ENCODE measurements around the gene TSC2. TPM values are rescaled to one million over a fixed set of nuclear protein-coding genes. Genes with fewer than 3 reads are reported as not detected.

The TSC2 gene
- total RNA-seq, 2 experiments from 2014 or later = 101 to 115 TPM

DNA sequence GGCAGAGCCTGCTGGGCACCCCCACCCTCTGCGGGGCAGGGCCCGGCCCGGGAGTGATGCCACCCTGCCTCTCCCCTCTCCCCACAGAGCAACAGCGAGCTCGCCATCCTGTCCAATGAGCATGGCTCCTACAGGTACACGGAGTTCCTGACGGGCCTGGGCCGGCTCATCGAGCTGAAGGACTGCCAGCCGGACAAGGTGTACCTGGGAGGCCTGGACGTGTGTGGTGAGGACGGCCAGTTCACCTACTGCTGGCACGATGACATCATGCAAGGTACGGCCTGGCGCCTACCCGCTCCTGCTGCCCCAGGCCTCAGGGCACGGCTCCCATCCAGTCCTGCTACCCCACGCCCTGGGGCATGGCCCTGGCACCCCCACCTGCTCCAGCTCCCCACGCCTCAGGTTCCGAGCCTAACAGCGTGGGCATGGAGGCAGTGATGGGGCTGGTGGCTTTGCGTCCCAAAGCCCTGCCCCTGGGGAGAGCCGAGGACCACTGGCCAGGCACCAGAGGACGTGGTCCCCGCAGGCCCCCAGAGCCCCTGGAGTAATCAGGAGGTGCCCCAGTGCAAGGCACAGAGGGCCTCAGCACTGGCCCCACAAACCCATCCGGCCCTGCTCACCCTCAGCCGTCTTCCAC, 38.4 kb downstream of the TSC2 start:
- H3K4me3 Mint-ChIP-seq = no peak overlapping the region
- no peaks in the 10 kb centered on the region for H3K4me1 Mint-ChIP-seq
- peaks cover 4% of the 10 kb centered on the region for H3K36me3 Mint-ChIP-seq
- no peaks in the 10 kb centered on the region for H3K27me3 Mint-ChIP-seq
- H3K9me3 Mint-ChIP-seq (ENCODE audit: low read depth) = no peaks in the 10 kb centered on the region
- ATAC-seq = no peak
- H3K27ac Mint-ChIP-seq = no peak overlapping the region
- CTCF ChIA-PET = no interaction called here
- no peak for DNase-seq

DNA sequence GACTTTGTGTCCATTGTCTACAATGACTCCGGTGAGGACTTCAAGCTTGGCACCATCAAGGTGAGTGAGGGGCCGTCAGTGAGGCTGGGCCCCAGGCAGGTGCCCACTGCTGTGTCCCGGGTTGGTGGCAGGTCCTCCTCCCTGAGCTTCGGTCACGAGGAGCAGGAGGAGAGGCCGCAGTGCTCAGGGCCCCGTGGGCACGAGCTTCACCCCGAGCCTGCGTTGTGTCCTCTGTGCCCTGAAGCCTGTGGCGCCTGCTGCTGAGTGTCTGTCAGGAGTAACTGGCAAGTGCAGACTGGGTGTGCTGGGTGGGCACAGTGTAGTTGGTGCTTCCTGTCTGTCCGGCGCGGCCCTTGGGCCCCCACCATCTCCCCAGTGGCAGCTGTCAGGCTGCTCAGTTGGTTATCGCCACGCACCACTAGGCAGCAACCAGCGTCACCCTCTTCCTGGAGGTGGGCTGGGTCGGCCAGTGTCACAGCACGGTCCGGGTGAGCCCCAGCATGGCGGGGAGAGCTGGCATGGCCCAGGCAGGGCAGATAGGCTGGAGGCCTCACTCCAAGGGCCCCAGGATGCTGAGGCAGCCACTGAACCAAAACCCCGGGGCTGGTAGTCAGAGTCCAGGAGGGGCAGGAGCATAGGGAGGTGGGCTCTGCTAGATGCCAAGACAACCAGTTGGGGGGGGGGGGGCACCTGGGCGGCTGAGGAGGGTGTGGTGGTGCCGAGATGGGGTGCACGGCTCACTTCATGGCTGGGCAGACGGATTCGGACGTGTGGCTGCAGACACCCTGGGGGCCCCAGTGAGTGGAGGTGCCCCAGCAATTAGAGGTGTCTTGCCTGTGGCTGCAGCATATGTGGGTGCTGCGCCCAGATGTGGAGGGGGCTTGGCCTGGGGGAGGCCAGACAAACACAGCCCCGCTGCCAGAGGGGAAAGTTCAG, 39.3 kb downstream of the TSC2 start:
- no peak overlapping the region for H3K27ac Mint-ChIP-seq
- no peaks in the 10 kb centered on the region for H3K9me3 Mint-ChIP-seq (ENCODE audit: low read depth)
- no peaks in the 10 kb centered on the region for H3K27me3 Mint-ChIP-seq
- CTCF ChIA-PET = no interaction called here
- no peaks in the 10 kb centered on the region for H3K4me1 Mint-ChIP-seq
- DNase-seq = no peak
- no peak for ATAC-seq
- peaks cover 4% of the 10 kb centered on the region for H3K36me3 Mint-ChIP-seq
- H3K4me3 Mint-ChIP-seq = no peak overlapping the region

DNA sequence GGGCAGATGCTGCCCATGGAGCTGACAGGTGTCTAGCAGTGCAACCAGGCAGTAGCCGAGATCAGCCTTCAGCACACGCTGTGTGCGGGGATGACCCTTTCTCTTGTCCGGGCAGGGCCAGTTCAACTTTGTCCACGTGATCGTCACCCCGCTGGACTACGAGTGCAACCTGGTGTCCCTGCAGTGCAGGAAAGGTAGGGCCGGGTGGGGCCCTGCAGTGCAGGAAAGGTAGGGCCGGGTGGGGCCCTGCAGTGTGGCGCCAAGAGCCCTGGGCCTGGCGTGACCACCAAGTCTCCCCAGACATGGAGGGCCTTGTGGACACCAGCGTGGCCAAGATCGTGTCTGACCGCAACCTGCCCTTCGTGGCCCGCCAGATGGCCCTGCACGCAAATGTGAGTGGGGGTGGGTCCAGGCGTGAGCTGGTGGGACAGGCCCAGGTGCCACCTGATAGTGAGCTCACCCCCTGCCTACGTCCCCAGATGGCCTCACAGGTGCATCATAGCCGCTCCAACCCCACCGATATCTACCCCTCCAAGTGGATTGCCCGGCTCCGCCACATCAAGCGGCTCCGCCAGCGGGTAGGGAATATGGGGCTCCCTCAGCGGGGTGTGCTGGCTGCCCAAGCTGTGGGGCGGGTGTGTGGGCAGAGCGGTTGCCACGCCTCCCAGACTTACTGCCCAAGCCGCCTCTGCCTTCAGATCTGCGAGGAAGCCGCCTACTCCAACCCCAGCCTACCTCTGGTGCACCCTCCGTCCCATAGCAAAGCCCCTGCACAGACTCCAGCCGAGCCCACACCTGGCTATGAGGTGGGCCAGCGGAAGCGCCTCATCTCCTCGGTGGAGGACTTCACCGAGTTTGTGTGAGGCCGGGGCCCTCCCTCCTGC, 40.2 kb downstream of the TSC2 start:
- CTCF ChIA-PET = no interaction called here
- Mint-ChIP-seq H3K9me3 (ENCODE audit: low read depth) (no peaks in the 10 kb centered on the region), H3K36me3 (peaks cover 4% of the 10 kb centered on the region), H3K4me3 (no peak overlapping the region), H3K27me3 (no peaks in the 10 kb centered on the region), H3K27ac (no peak overlapping the region), H3K4me1 (no peaks in the 10 kb centered on the region)
- ATAC-seq (no peak), DNase-seq (no peak)

DNA sequence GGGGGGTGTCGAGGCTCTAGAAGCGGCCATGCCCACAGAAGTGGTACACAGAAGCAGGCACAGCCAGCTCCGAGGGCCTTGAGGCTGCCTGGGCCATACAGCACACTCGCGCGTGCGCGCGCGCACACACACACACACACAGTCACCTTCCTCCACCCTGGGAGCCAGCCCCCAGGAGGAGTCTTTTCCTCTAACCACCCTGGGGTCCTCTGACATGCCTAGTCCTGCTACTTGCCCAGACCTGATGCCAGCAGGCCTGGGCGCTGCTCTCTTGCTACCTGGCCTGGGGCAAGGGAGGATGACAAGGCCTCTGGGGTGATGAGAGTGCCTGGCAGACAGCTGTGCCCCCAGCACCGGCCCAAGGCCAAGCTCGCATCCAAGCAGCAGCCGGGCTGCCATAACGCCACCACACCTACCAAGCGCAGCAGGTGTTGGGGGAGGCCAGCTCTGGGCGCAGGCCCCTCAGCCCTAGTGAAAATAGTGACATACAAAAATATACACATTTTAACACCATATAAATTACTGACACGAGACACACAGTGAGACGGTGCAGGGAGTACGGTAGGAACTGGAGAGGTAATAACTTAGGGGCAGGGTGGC, 41.1 kb downstream of the TSC2 start:
- no peaks in the 10 kb centered on the region for H3K4me1 Mint-ChIP-seq

DNA sequence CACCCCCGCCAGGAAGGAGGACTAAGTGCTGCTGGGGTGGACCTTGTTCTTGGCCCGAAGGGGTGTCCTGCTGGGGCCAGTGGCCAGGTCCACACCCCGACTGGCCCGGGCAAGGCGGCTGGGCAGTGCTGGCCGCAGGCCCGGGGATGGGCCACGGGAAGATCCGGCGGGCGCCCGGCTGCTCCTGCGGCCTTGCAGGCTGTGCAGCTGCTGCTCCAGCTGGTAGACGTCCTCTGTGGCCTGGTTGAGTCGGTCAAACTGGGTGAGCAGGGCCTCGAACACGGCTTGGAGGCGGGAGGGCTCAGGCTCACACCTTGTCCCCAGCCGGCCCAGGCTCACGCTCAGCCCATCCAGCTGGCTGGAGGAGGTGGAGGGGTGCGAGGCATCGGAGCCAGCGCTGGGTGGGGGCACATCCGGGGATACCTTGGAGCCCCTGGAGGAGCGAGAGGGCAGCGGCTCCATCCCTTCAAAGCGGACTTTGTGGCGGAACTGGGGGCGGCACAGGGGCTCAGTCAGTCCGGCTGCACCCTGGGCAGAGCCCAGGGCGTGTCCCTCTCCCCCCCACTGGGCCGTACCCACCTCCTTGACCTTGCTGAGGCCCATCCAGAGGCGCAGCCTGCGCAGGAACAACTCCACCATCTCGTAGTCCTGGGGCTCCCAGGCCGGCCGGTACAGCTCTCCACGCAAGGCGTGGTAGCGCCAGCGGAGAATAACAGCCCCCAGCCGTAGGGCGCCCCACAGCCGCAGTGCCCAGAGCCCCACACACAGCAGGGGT, 42.1 kb downstream of the TSC2 start:
- H3K4me3 Mint-ChIP-seq = no peak overlapping the region
- H3K27me3 Mint-ChIP-seq = no peaks in the 10 kb centered on the region
- no peak for DNase-seq
- no peaks in the 10 kb centered on the region for H3K9me3 Mint-ChIP-seq (ENCODE audit: low read depth)
- no peak for ATAC-seq
- no peak overlapping the region for H3K27ac Mint-ChIP-seq
- CTCF ChIA-PET = no interaction called here
- H3K4me1 Mint-ChIP-seq = no peaks in the 10 kb centered on the region
- H3K36me3 Mint-ChIP-seq = peaks cover 4% of the 10 kb centered on the region

More for the DNA sequence above, 41.1 kb downstream of the TSC2 start:
- Mint-ChIP-seq H3K4me3 (no peak overlapping the region), H3K36me3 (peaks cover 4% of the 10 kb centered on the region), H3K9me3 (ENCODE audit: low read depth) (no peaks in the 10 kb centered on the region), H3K27ac (no peak overlapping the region), H3K27me3 (no peaks in the 10 kb centered on the region)
- DNase-seq = no peak
- CTCF ChIA-PET = no interaction called here
- no peak for ATAC-seq

DNA sequence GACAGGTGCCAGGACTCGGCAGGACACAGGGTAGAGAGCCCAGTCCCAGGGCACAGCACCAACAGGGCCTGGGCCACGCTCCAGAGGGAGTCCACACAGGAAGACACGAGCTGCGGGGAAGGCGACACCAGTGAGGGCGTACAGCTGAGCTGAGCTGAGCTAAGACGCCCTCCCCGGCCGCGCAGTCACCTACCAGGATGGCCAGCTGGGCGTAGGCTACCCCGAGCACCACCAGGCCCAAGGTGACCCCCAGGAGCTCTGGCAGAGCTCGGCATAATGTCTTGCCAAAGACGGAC, 42.6 kb downstream of the TSC2 start:
- CTCF ChIA-PET = no interaction called here
- ATAC-seq (no peak), DNase-seq (no peak)
- Mint-ChIP-seq H3K27me3 (no peaks in the 10 kb centered on the region), H3K4me1 (no peaks in the 10 kb centered on the region), H3K27ac (no peak overlapping the region), H3K36me3 (peaks cover 4% of the 10 kb centered on the region), H3K9me3 (ENCODE audit: low read depth) (no peaks in the 10 kb centered on the region), H3K4me3 (no peak overlapping the region)

DNA sequence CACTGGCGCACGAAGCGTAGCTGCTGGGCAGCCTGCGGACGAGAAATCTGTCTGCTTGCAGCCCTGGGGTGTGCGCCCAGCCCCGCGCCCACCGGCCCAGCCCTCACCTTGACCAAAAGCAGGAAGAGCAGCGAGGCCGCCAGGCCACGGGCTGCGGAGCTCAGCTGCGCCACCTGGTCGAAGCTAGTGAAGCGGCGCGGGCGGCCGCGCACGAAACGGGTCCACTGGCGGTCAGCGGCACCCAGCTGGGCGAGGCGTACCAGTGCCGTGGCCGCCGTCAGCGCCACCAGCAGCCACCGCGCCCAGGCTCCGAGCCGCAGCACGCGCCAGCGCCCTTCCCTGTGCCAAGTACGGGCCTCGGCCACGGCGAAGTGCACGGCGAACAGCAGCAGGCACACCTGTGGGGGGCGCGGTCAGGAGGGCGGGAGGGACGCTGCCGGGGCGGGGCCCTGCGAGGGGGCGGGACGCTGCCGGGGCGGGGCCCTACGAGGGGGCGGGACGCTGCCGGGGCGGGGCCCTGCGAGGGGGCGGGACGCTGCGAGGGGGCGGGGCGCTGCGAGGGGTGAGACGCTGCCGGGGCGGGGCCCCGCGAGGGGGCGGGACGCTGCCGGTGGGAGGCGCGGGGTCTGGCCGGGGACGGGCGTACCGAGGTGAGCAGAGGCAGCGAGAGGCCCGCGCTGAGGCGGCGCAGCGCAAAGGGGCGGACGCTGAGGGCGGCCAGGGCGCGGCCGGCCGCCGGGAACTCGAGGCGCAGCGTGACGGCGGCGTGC, 43.2 kb downstream of the TSC2 start:
- Mint-ChIP-seq H3K27me3 (no peaks in the 10 kb centered on the region), H3K27ac (no peak overlapping the region), H3K36me3 (peaks cover 4% of the 10 kb centered on the region), H3K9me3 (ENCODE audit: low read depth) (no peaks in the 10 kb centered on the region), H3K4me1 (no peaks in the 10 kb centered on the region), H3K4me3 (no peak overlapping the region)
- CTCF ChIA-PET = no interaction called here
- ATAC-seq (peak; percentile 34), DNase-seq (no peak)

DNA sequence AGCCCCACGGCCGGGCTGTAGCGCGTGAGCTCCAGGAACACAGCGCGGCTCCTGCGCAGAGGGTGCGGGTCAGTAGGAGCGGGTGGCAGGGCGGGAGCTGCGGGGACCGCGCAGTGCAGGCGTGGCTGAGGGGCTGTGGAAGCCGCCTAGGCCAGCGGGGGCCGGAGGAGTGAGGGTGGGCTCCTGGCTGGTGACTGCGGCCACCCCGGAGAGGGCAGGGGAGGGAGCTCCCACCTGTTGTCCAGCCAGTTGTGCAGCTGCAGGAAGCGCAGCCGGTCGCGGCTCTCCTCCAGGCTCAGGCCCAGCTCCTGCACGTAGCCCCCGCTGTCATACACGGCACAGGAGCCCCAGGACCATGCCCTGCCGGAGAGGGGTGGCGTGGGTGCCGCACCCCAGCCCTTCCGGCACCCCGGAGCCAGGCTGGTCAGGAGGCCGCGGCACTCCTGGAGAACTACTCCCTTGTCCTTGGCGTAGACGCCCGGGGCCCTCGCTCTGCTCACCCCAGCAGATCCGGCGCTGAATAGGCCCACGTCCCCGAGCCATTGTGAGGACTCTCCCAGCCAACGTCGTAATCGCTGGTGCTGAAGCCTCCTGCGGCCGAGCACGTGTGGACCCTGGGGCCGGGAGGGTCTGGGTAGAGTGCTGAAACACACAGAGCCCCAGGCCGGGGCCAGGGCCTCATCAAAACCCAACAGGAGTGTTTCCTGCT, 43.9 kb downstream of the TSC2 start:
- DNase-seq (no peak), ATAC-seq (no peak)
- H3K27ac Mint-ChIP-seq = no peak overlapping the region
- CTCF ChIA-PET = no interaction called here
- H3K4me3 Mint-ChIP-seq = no peak overlapping the region
- no peaks in the 10 kb centered on the region for H3K9me3 Mint-ChIP-seq (ENCODE audit: low read depth)
- no peaks in the 10 kb centered on the region for H3K4me1 Mint-ChIP-seq
- H3K36me3 Mint-ChIP-seq = peaks cover 4% of the 10 kb centered on the region
- H3K27me3 Mint-ChIP-seq = no peaks in the 10 kb centered on the region

DNA sequence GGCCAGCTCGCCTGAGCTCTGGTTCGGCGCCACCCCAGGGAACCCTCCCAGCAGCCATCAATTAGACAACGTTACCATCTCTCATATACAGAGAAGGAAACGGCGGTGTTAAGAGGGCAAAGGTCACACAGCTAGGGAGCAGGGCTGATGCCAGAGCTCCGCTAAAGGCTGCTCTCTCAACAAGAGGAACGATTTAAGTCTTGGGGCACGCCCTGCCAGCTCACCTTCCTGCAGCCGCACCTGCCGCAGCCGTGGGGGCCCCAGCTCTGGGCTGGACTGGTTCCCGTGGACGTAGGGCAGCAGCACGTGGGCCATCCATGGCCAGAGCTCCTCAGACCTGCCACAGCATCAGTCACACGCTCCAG, 44.5 kb downstream of the TSC2 start:
- CTCF ChIA-PET = no interaction called here
- Mint-ChIP-seq H3K9me3 (ENCODE audit: low read depth) (no peaks in the 10 kb centered on the region), H3K4me3 (no peak overlapping the region), H3K4me1 (no peaks in the 10 kb centered on the region), H3K36me3 (peaks cover 4% of the 10 kb centered on the region), H3K27ac (no peak overlapping the region), H3K27me3 (no peaks in the 10 kb centered on the region)
- no peak for ATAC-seq
- no peak for DNase-seq

DNA sequence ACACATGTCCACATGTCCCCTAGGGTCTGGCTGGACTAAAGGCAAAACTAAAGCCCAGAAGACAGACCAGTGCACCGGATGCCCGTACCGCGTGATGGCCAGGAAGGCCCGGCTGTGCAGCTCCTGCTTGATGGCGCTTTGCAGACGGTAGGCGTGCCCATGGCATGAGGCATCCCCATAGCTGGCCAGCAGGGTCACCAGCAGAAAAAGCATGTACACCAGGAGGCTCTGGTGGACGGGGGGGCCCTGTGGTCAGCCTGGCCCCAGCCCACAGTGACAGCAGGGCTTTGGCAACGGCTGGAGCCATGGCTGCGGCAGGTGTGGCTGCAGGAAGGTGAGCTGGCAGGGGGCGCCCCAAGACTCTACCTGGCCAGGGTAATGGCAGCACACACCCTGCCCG, 45.1 kb downstream of the TSC2 start:
- no peaks in the 10 kb centered on the region for H3K4me1 Mint-ChIP-seq

DNA sequence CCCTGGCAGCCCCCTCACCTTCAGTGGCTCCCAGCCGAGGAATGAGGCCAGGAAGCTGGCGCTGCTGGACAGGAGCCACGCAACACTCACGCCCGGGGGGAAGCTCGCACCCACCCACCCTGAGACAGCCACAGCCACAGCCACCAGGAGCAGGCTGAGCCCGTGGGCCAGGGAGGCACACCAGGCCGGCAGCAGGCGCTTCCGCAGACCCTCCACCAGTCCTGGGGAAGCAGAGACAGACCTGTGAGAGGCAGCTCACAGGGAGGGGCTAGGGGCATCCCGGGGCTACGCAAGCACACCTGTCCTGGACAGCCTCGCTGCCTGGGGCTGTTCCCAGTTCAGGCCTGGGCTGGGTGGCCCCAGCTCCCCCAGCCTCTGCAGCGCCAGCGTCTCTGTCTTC, 46.0 kb downstream of the TSC2 start:
- DNase-seq (no peak), ATAC-seq (no peak)
- no peaks in the 10 kb centered on the region for H3K4me1 Mint-ChIP-seq
- H3K27me3 Mint-ChIP-seq = no peaks in the 10 kb centered on the region
- no peak overlapping the region for H3K4me3 Mint-ChIP-seq
- H3K9me3 Mint-ChIP-seq (ENCODE audit: low read depth) = no peaks in the 10 kb centered on the region
- H3K36me3 Mint-ChIP-seq = peaks cover 4% of the 10 kb centered on the region
- no peak overlapping the region for H3K27ac Mint-ChIP-seq
- CTCF ChIA-PET = no interaction called here

More for the DNA sequence above, 45.1 kb downstream of the TSC2 start:
- Mint-ChIP-seq H3K27me3 (no peaks in the 10 kb centered on the region), H3K9me3 (ENCODE audit: low read depth) (no peaks in the 10 kb centered on the region), H3K36me3 (peaks cover 4% of the 10 kb centered on the region), H3K27ac (no peak overlapping the region), H3K4me3 (no peak overlapping the region)
- DNase-seq (no peak), ATAC-seq (no peak)
- CTCF ChIA-PET = no interaction called here

DNA sequence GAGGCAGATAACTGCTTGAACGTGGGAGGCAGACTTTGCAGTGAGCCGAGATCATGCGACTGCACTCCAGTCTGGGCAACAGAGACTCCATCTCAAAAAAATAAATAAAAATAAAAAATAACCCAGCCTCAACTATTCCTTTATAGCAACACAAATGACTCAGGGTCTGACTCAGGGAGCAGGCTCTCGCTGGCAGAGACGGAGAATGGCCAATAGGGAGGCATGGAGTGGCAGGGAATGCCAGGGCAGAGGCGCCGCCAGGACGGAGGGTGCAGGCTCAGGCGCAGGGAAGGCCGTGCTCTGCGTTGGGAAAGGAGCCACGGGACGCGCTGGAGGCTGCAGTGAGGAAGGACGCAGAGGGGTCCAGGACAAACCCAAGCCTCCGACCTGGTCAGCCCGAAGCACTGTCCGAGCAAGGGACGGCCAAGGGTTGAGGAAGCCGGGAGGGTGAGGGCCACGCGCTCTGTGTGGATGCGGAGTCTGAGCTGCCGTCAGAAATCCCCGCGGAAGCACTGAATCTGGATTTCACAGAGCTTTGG, 47.6 kb downstream of the TSC2 start:
- Mint-ChIP-seq H3K36me3 (peaks cover 3% of the 10 kb centered on the region), H3K27me3 (no peaks in the 10 kb centered on the region), H3K4me1 (no peaks in the 10 kb centered on the region), H3K4me3 (no peak overlapping the region), H3K27ac (no peak overlapping the region), H3K9me3 (ENCODE audit: low read depth) (no peaks in the 10 kb centered on the region)
- CTCF ChIA-PET = no interaction called here
- DNase-seq (no peak), ATAC-seq (no peak)

All from activated CD8-positive, alpha-beta memory T cell treated with anti-CD3 and anti-CD28 coated beads, Interleukin-2, amount 10 ng/mL, durations not matched to agents 7 days and 5 days (primary cell).